Peyer's patch (tissue), 4 donors: ENCODE data around the gene LRRC72.

ENCODE experiments used
- POLR2A ChIP-seq, 2 donors: fragments of 450-650 bp; IDR thresholded peaks; one replicate each; pipeline ENCODE4 v1.5.1; 2017; ENCODE audit warnings: antibody characterized with exemption in 2 of 2, mild to moderate bottlenecking in 2 of 2, moderate library complexity in 2 of 2
- TF ChIP-seq, protein P1 (sequence below), 6 experiments: fragments of 450-650 bp in 4 of 6; fragments of 200-600 bp in 2 of 6; sonication (generic) in 1 of 6; IDR thresholded peaks; one replicate each; pipeline ENCODE4 v1.5.1; 2017 to 2019; ENCODE audit warnings: antibody characterized with exemption in 6 of 6, mild to moderate bottlenecking in 3 of 6, moderate library complexity in 1 of 6

DNA sequence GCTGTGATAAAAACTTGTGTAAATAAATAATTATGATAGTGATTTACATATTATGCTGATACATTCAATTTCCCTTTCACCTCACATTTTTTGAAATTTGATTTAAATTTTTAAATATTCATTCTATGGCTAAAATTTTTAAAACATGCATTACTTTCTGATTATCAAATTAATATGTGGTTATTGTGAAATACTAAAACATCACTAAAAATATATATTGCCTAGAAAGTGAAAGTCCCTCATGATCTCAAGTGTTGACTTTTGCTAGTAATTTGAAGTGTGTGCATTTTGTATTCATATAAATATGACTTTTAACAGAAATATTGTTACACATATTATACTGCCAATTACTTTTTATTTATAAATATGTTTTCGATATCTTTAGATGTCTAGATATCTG, 3.1 kb downstream of the LRRC72 start:
- TF ChIP-seq, protein P1, sequence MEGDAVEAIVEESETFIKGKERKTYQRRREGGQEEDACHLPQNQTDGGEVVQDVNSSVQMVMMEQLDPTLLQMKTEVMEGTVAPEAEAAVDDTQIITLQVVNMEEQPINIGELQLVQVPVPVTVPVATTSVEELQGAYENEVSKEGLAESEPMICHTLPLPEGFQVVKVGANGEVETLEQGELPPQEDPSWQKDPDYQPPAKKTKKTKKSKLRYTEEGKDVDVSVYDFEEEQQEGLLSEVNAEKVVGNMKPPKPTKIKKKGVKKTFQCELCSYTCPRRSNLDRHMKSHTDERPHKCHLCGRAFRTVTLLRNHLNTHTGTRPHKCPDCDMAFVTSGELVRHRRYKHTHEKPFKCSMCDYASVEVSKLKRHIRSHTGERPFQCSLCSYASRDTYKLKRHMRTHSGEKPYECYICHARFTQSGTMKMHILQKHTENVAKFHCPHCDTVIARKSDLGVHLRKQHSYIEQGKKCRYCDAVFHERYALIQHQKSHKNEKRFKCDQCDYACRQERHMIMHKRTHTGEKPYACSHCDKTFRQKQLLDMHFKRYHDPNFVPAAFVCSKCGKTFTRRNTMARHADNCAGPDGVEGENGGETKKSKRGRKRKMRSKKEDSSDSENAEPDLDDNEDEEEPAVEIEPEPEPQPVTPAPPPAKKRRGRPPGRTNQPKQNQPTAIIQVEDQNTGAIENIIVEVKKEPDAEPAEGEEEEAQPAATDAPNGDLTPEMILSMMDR (IDR thresholded peaks at IDR 0.05): no peak
- TF ChIP-seq POLR2A (IDR thresholded peaks at IDR 0.05): no peak
